ENCODE measurements around the gene KIF14.
"Not testable (repeated sequence)": the region's sequence is repeated elsewhere in the genome, so short reads cannot be mapped to it uniquely, and the experiment has no call there.

KIF14 gene

DNA sequence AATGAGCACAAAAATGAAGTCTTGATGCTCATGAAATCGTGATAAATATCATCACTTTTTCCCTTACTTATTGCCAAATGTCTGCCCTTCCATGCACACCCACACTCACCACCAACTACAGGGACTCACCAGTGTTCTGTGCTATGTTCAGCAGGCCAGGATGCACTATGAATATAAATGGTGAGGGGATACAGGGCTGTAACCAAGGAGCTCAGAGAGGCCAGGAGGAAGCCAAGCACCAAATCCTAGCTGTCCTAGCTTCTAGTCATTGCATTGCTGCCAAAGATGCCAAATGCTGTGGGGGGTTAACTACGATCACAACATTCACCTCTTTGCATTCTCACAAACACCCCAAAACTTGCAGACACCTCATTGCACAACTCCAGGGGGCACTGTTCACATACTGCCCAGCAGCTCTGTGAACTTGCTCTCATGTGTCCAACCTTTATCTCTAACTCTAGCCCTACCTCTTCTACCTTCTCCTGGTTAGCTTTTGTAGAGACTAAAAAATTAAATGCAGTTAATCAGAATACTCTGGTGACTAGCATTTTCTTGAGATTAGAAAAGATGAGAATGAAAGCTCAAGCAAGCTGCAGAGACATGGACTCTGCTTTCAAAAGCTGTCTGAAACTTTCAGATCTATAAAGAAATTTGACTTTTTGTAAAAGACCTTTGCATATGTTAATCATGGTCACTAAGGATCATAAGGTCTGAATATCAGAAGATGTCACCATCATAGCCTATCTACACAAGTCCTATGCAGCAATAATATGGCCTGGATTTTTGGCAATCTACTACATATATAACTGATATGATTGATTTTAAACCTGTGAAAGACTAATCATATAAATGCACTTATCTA is 13.9 kb upstream of the KIF14 start:
- H3K4me3 ChIP-seq (ENCODE audit: low read depth, low read length) = no peak overlapping the region

DNA sequence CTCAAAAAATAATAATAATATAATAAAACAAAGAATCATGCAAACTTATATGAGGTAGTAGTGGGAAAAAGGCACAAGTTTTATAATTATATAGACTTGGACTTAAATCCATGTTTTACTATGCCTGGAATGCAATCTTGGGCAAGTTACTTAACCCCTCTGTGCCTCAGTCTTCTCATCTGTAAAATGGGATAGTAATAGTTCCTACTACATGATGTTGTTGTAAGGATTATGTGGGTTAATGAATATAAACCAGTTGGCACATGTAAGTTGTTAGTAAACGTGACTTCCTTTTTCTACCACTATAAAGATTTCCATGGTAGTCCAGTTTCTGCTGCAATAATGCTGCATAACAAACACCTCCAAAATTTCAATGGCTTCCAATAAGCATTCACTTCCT is 10.8 kb upstream of the KIF14 start:
- H3K4me3 ChIP-seq (ENCODE audit: low read depth, low read length) = no peak overlapping the region

GRCh38 chr1:200630515-200630899 is 10.0 kb upstream of the KIF14 start:
- not testable (repeated sequence) for H3K4me3 ChIP-seq (ENCODE audit: low read depth, low read length)

DNA sequence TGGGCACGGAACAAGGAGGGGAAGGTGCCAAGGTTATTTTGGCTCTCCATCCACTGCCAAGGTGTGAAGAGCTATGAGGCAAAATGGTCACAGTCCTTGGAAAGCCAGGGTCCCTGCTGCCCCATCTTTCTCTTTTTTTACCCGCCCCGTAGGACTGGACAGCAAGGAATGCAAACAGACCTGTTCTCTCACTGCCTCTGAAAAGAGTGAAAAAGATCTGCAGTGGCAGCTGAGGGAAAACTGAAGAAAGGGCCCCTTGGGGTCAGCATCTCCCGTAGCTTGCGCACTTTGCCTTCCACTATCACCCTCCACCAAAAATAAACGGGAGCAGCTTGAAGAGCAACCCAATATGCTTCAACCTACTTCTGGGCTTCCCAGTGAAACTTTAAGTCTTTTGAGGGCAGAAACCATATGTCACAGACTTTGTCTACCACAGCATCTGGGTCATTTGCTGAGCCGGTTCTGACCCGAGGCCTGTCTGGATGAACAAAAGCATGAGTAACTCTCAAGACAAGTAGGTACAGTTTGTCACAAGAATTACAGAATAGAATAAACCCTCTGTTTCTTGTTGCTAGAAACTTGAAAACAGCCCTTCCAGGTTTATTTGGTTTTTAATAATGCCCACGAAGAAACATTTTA is 9.4 kb upstream of the KIF14 start:
- no peak overlapping the region for H3K4me3 ChIP-seq (ENCODE audit: low read depth, low read length)

DNA sequence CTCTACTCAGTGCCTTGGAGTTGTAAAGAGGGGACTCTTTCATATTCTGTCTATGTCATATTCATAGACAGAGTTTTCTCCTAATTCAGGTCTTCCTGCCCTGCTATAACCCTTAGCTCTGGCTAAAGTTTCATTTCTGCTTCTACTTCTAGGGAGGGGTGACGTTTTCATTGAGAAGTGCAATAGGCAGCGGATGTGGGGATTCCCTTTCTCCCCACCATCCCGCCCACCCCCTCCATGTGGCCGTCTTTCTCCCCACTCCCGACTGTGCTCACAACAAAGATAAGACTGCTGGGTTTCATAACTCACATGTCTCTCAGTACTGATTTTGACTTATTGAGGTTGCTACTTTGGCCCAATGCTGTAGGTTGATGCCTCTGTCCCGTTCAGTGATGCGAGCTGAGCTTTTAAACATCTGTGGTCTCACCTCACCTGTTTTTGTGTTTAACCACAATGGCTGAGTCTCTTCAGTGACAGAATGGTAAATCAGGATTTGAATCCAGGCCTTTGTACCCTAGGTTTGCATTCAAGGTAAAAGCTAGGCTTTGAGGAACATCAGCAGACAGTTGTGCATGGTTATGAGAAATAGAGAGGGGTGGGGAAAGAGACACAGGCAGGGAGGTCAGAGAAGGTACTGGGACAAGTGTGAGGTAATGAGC is 7.8 kb upstream of the KIF14 start:
- no peak overlapping the region for H3K4me3 ChIP-seq (ENCODE audit: low read depth, low read length)

DNA sequence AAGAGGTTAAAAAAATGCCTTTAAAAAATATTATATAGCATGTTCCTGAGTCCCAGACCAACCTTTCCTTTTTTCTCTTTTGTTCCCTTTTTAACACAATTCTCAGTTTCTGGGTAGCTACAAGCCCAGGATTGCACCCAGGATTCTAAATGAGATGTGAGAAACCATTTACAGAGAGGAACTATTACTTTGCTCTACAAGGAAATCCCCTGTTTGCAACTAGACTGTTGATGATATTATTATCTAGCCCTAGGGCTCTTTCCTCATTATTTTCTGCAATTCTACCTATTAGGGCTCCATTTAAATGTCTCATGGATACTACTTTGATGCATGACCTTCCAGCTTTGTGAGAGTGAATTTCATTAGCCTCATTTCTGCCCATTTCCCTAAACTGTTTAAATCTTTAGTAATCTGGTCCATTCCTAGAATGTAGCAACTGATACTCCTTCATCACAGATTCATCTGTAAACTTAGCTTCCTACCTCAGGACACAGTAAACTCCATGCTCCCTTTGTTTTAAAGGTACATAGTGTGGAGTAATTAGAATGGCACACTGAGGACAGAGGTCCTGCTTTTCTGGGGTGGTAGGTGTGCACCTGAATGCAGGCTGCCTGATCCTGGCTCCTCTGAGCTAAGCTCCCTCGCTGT is 7.1 kb upstream of the KIF14 start:
- H3K4me3 ChIP-seq (ENCODE audit: low read depth, low read length) = no peak overlapping the region

DNA sequence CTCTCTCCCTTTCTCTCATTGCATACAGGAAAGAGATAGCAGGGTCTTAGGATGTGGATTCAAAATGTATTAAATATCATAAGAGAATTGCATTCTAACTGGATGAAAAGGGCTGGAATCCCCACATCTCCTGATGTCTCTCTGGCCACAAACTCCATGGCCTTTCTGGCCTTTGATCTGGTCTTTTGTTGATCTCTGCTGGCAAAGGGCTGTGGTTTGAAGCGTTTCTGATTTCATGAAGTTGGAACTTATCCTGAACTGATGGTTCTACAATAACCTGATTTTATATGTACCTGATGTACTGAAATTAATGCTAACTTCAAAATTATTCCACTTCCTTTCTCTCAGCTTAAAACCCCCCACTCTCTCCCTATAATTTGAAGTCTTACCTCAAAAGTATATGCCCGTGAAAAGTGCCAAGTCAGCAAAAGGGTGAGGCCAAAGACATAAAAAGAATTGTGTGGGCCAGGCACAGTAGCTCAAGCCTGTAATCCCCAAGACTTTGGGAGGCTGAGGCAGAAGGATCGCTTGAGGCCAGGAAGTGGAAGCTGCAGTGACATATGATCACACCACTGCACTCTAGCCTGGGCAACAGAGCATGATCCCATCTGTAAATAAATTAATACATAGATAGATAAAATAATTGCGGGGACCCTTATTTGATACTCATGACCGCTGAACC is 6.4 kb upstream of the KIF14 start:
- no peak overlapping the region for H3K4me3 ChIP-seq (ENCODE audit: low read depth, low read length)

GRCh38 chr1:200625381-200625824 is 4.9 kb upstream of the KIF14 start:
- no peak overlapping the region for H3K4me3 ChIP-seq (ENCODE audit: low read depth, low read length)

- no peak overlapping the region for H3K4me3 ChIP-seq (ENCODE audit: low read depth, low read length)
Measured at GRCh38 chr1:200624679-200625335, 4.3 kb upstream of the KIF14 start.

- peak overlapping the region; percentile 90 for H3K4me3 ChIP-seq (ENCODE audit: low read depth, low read length)
Measured at GRCh38 chr1:200619894-200620272, 668 bp downstream of the KIF14 start.

DNA sequence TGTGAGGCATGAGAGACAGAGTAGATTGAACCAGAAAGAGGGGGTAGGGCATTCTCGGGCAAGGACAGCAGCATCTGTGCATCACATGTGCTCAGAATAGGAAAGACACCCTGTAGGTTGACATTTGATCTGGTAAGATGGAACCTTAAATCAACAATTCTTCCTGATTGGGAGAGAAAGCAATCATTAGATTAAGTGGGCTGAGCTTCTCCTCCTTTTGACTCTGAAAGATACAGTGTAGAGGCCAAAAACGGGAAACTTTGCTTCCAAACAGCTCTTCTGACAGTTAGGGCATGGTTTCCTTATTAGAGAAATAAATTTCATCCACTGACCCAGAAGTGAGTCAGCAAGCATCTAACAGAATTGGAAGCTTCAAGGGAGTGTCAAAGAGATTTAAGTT is 9.7 kb downstream of the KIF14 start:
- H3K4me3 ChIP-seq (ENCODE audit: low read depth, low read length) = no peak overlapping the region

GRCh38 chr1:200602632-200603031 is 17.9 kb downstream of the KIF14 start:
- H3K4me3 ChIP-seq (ENCODE audit: low read depth, low read length) = no peak overlapping the region

GRCh38 chr1:200590001-200590400 is 30.6 kb downstream of the KIF14 start:
- H3K4me3 ChIP-seq (ENCODE audit: low read depth, low read length) = no peak overlapping the region

GRCh38 chr1:200588698-200589097 is 31.9 kb downstream of the KIF14 start:
- H3K4me3 ChIP-seq (ENCODE audit: low read depth, low read length) = no peak overlapping the region

- no peak overlapping the region for H3K4me3 ChIP-seq (ENCODE audit: low read depth, low read length)
Measured at GRCh38 chr1:200564319-200564718, 56.2 kb downstream of the KIF14 start.

GRCh38 chr1:200561856-200562214 is 58.7 kb downstream of the KIF14 start:
- no peak overlapping the region for H3K4me3 ChIP-seq (ENCODE audit: low read depth, low read length)

DNA sequence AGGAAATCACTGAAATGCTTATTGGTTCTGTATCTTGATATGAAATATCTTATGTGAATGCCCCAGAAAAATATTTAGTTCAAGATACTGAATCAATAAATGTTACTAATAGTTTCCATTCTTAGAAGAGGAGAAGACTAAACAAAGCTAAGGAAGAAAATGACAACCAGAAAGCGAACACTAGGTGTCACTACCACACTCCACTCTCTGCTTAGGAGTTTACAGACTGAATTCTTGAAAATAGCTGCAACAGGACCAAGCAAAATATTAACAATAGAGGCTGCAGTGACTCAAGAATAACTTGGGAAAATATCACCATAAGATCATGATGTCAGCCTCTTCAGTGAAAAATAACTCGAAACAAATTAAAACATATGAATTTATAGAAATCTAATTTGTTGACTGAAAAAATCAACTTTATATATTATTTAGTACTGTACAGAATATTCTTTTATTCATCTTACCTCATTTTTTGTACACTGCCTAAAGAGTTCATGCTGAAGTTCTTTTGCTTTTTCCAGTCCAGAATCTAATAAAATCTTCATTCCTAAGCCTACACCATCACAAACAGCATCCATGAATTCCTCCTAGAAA is 61.6 kb downstream of the KIF14 start:
- no peak overlapping the region for H3K4me3 ChIP-seq (ENCODE audit: low read depth, low read length)

- no peak overlapping the region for H3K4me3 ChIP-seq (ENCODE audit: low read depth, low read length)
Measured at GRCh38 chr1:200556002-200556401, 64.5 kb downstream of the KIF14 start.

GRCh38 chr1:200552737-200553136 is 67.8 kb downstream of the KIF14 start:
- H3K4me3 ChIP-seq (ENCODE audit: low read depth, low read length) = not testable (repeated sequence)

- H3K4me3 ChIP-seq (ENCODE audit: low read depth, low read length) = no peak overlapping the region
Measured at GRCh38 chr1:200550367-200550766, 70.2 kb downstream of the KIF14 start.

All from iPS-11a (cell line).